B cell (primary cell): ENCODE results near the gene ZEB2. TPM values are rescaled to one million over a fixed set of nuclear protein-coding genes. Genes with fewer than 3 reads are reported as not detected.
A peak's percentile ranks its signal among the peaks of the same experiment; 100 is the strongest.

ENCODE experiments used
- ATAC-seq: fragments of 200-7000 bp; cut with Tn5 transposase; one replicate; pipeline ENCODE4 v1.10.0; 2021; ENCODE audit warnings: low read depth, mild to moderate bottlenecking, moderate number of reproducible peaks, moderate library complexity
- CTCF ChIA-PET: fragments of 350-600 bp; sonication (Branson Sonifier 250); formaldehyde crosslinking; loops from one replicate; lab custom pipeline; 2021; ENCODE audit warnings: antibody characterized with exemption, inconsistent platforms; lab: Charles Lee
- POLR2A ChIA-PET: fragments of 350-600 bp; sonication (Branson Sonifier 250); formaldehyde crosslinking; loops from one replicate; lab custom pipeline; 2021; ENCODE audit warnings: antibody characterized with exemption; lab: Charles Lee
- DNase-seq: peaks from one replicate; pipeline ENCODE4 v3.0.0; 2013
- H2AFZ ChIP-seq: 2 replicates; pipeline ENCODE4 v1.6.1; 2012; ENCODE audit warnings: mild to moderate bottlenecking, low read depth, low read length; ENCODE audit not compliant: insufficient read depth, poor library complexity, severe bottlenecking
- H3K27ac ChIP-seq, 2 donors: 1 replicate in 1 of 2; 2 replicates in 1 of 2; pipeline ENCODE4 v1.5.1; 2012 to 2013; ENCODE audit warnings: low read length in 2 of 2, mild to moderate bottlenecking in 2 of 2, moderate library complexity in 1 of 2
- H3K27me3 ChIP-seq, 4 experiments: fragments of 200-600 bp in 1 of 4; sonication (generic) in 1 of 4; replicated peaks in 1 of 4; 1 replicate in 2 of 4; 2 replicates in 2 of 4; pipeline versions ENCODE4 v1.6.1 to v1.7.0; 2013 to 2016; ENCODE audit warnings: low read length in 3 of 4, mild to moderate bottlenecking in 2 of 4, mixed read lengths in 1 of 4, moderate library complexity in 1 of 4; ENCODE audit not compliant: insufficient read depth in 4 of 4, control insufficient read depth in 3 of 4; ENCODE audit errors: control extremely low read depth in 1 of 4
- H3K36me3 ChIP-seq, 2 experiments: replicated peaks in 1 of 2; 1 replicate in 1 of 2; 2 replicates in 1 of 2; pipeline versions ENCODE4 v1.6.1 to v1.7.1; 2013; ENCODE audit warnings: low read length in 1 of 2; ENCODE audit not compliant: insufficient read depth in 2 of 2, control insufficient read depth in 1 of 2; ENCODE audit errors: control extremely low read depth in 1 of 2, extremely low read depth in 1 of 2
- H3K4me1 ChIP-seq, 2 donors: fragments of 200-600 bp in 1 of 2; sonication (generic) in 1 of 2; 1 replicate in 1 of 2; 2 replicates in 1 of 2; pipeline versions ENCODE4 v1.5.1 to v1.6.1; 2013 to 2017; ENCODE audit warnings: low read length in 2 of 2; ENCODE audit not compliant: control insufficient read depth in 2 of 2, insufficient read depth in 2 of 2
- H3K4me2 ChIP-seq: replicated peaks from 2 replicates; pipeline ENCODE3; 2012; ENCODE audit warnings: mild to moderate bottlenecking, low read depth, low read length; ENCODE audit not compliant: poor library complexity, severe bottlenecking
- H3K4me3 ChIP-seq, 5 experiments: fragments of 200-600 bp in 1 of 5; sonication (generic) in 1 of 5; 1 replicate in 3 of 5; 2 replicates in 2 of 5; pipeline versions ENCODE4 v1.5.1 to v1.7.0; 2011 to 2016; ENCODE audit warnings: low read length in 4 of 5, mild to moderate bottlenecking in 4 of 5, low read depth in 2 of 5, control low read depth in 1 of 5, moderate library complexity in 1 of 5; ENCODE audit not compliant: insufficient read depth in 1 of 5; ENCODE audit errors: control extremely low read depth in 1 of 5, extremely low read depth in 1 of 5
- H3K79me2 ChIP-seq: fragments of 200-600 bp; sonication (generic); one replicate; pipeline ENCODE4 v1.6.0; 2016; ENCODE audit warnings: low read length; ENCODE audit not compliant: control insufficient read depth, insufficient read depth
- H3K9ac ChIP-seq: fragments of 200-600 bp; sonication (generic); 2 replicates; pipeline ENCODE4 v1.6.1; 2017; ENCODE audit warnings: mild to moderate bottlenecking, low read length, moderate library complexity
- H3K9me3 ChIP-seq, 3 donors: one replicate each; pipeline versions ENCODE4 v1.6.1 to v1.7.1; 2013; ENCODE audit warnings: low read length in 2 of 3; ENCODE audit not compliant: control insufficient read depth in 2 of 3, insufficient read depth in 1 of 3; ENCODE audit errors: control extremely low read depth in 1 of 3
- H4K20me1 ChIP-seq: 2 replicates; pipeline ENCODE4 v1.6.0; 2012; ENCODE audit warnings: mild to moderate bottlenecking, low read length; ENCODE audit not compliant: insufficient read depth, control insufficient read depth, poor library complexity, severe bottlenecking
- H3K27ac Mint-ChIP-seq: one replicate; pipeline ENCODE4 v1.8.0; 2021; ENCODE audit warnings: mixed read lengths
- H3K27me3 Mint-ChIP-seq: one replicate; pipeline ENCODE4 v1.8.0; 2021; ENCODE audit warnings: mixed read lengths
- H3K4me1 Mint-ChIP-seq: one replicate; pipeline ENCODE4 v1.8.0; 2021; ENCODE audit warnings: mixed read lengths
- H3K4me3 Mint-ChIP-seq: one replicate; pipeline ENCODE4 v1.8.0; 2021; ENCODE audit warnings: mixed read lengths
- H3K9me3 Mint-ChIP-seq: one replicate; pipeline ENCODE4 v1.8.0; 2022; ENCODE audit warnings: mixed read lengths; ENCODE audit not compliant: insufficient read depth
- CTCF ChIP-seq: fragments of 200-600 bp; IDR thresholded peaks from one replicate; pipeline ENCODE4 v1.8.0; 2022; ENCODE audit warnings: antibody characterized with exemption, mild to moderate bottlenecking
- EZH2 ChIP-seq: IDR thresholded peaks from 2 replicates; pipeline ENCODE4 v1.6.1; 2012; ENCODE audit warnings: borderline replicate concordance, low read depth, mild to moderate bottlenecking, moderate library complexity, low read length; ENCODE audit not compliant: insufficient read depth, poor library complexity, severe bottlenecking
- WGBS: methylation state at CpG from one replicate; pipeline ENCODE4 v1.1.5; 2013; ENCODE audit warnings: missing lambda C conversion rate; ENCODE audit not compliant: insufficient coverage; 5-methylcytosine and 5-hydroxymethylcytosine counted together
- intact Hi-C: fragments of 100-400 bp; cut with micrococcal nuclease; formaldehyde crosslinking; loops from one replicate; pipeline ENCODE4 v1.10.0; 2022
- polyA plus RNA-seq: library from polyadenylated mRNA; depleted of rRNA; stranded (reverse); fragments of >200 nt; gene quantifications from 2 replicates; pipeline ENCODE4 v1.2.3, GENCODE V29; 2012
- total RNA-seq, 2 donors: library from RNA; stranded (reverse); fragments of 120-200 nt in 1 of 2; gene quantifications; 1 replicate in 1 of 2; 2 replicates in 1 of 2; pipeline versions ENCODE4 v1.2.3 to v1.2.4, GENCODE V29; 2013 to 2022

Gene ZEB2
- total and polyA plus RNA-seq, 2 donors (not counting 1 experiment from before 2014, with no cell fraction given), result 56.3 to 217 TPM

- CTCF ChIA-PET, result interaction anchor here (1.0 kb wide), 1 partner anchor 1239 kb away, joined by 3 read pairs; no protein-coding TSS in a partner anchor
Observed at GRCh38 chr2:144513388-144514101, 6.4 kb downstream of the ZEB2 start.

More at GRCh38 chr2:144513388-144514101, 6.4 kb downstream of the ZEB2 start:
- Histone ChIP-seq H3K9ac (peak overlapping the region; percentile 22), H3K27me3 (no peaks in the 10 kb centered on the region), H3K4me2 (peak overlapping the region; percentile 94), H3K4me1 (peaks cover 63 to 71% of the 10 kb centered on the region in 2 donors), H3K27ac (peak overlapping the region; percentile 24 to 35), H3K4me3 (no peak overlapping the region), H3K79me2 (peaks cover 97% of the 10 kb centered on the region), H3K9me3 (no peaks in the 10 kb centered on the region), H4K20me1 (peaks cover 72% of the 10 kb centered on the region), H2AFZ (no peak overlapping the region), H3K36me3 (peaks cover 6 to 33% of the 10 kb centered on the region in 2 experiments)
- peaks cover 73% of the 10 kb centered on the region for H3K4me1 Mint-ChIP-seq
- ATAC-seq, result no peak
- DNase-seq, result peak; percentile 33
- H3K4me3 Mint-ChIP-seq, result peak overlapping the region; percentile 97
- no peaks in the 10 kb centered on the region for H3K27me3 Mint-ChIP-seq
- 68% methylated on average over 6 of the region's 18 CpGs for WGBS
- peak overlapping the region; percentile 89 for H3K27ac Mint-ChIP-seq
- TF ChIP-seq CTCF (no peak), EZH2 (no peak)
- intact Hi-C loops, result loop anchor here (10.0 kb wide), 1 partner anchor 269 kb away; no protein-coding TSS in a partner anchor
- no peaks in the 10 kb centered on the region for H3K9me3 Mint-ChIP-seq
- POLR2A ChIA-PET, result interaction anchor here (0.6 kb wide), 1 partner anchor 19 kb away, joined by 4 read pairs; no protein-coding TSS in a partner anchor
